NCI-H2029 (cell line): ENCODE data around the gene MORN2.
A peak's percentile ranks its signal among the peaks of the same experiment; 100 is the strongest.
"Not testable (repeated sequence)": the region's sequence is repeated elsewhere in the genome, so short reads cannot be mapped to it uniquely, and the experiment has no call there.

Source experiments
- DNase-seq: peaks from one replicate; lab custom pipeline; 2025; lab: John Stamatoyannopoulos, UW

The MORN2 gene

DNA sequence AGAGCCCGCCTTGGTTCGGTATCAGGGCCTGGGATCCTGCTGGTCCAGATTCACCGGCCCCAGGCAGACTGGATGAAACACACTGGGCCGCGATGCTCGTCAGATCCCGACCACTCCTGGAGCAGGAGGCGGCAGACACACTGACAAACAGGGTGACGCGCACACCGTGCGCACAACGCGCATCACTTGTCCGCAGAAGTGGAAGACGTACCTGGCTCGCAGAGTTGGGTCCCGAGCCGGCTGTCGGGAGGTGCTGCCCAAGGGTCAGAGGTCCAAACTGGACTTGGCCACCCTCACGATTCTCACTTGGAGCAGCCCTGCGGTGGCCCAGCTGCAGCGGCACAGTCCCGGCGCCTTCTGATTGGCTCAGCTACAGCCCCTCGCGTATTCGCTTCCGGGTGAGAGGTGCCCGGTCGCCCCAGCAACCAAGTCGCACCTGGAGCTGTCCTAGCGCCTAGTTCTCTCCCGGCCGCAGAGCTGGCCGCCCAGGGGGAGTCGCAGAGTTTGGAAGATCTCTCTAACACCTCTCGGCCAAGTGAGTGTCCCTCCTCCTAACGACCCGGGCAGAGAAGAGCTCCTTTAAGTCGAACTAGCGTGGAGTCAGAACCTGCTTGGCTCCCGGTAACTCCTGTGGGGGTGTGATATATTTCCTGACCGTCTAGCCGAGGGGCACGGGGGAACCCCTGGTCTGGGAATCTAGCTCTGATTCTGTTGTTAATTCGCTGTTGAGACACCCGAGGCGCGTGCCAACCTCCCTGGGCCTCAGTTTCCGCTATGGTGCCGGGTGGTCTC is at the start of gene MORN2, which contains the start of gene DHX57:
TSS of gene MORN2 (plus strand) at position 401 of the 792 bp plus-strand sequence.
TSS of gene DHX57 (minus strand) at position 359 of the 792 bp plus-strand sequence. CDS start 7,529 bp downstream, outside the sequence.
- DNase-seq: peak; percentile 76

DNA sequence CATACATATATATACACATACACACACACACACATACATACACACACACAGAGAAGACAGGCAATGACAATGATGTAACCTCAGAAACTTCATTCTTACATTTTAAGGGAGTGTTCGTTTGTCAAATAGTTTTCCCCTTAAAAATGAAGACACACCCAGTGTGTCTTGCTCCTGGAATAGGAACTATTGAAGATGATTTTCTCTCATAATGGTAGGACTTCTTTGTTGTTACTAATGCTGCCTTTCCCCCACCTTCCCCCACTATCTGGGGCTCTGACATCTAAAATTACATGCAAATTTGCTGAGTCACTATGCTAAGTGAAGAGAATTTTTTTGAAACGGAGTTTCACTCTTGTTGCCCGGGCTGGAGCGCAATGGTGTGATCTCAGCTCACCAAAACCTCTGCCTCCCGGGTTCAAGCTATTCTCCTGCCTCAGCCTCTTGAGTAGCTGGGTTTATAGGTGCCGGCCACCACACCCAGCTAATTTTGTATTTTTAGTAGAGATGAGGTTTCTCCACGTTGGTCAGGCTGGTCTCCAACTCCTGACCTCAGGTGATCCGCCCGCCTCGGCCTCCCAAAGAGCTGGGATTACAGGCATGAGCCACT is 48.1 kb upstream of the MORN2 start:
- DNase-seq: not testable (repeated sequence)

GRCh38 chr2:38828460-38828859 is 47.3 kb upstream of the MORN2 start:
- no peak for DNase-seq

GRCh38 chr2:38829971-38830370 is 45.8 kb upstream of the MORN2 start:
- no peak for DNase-seq

- no peak for DNase-seq
Measured at GRCh38 chr2:38830526-38831159, 45.1 kb upstream of the MORN2 start.

DNA sequence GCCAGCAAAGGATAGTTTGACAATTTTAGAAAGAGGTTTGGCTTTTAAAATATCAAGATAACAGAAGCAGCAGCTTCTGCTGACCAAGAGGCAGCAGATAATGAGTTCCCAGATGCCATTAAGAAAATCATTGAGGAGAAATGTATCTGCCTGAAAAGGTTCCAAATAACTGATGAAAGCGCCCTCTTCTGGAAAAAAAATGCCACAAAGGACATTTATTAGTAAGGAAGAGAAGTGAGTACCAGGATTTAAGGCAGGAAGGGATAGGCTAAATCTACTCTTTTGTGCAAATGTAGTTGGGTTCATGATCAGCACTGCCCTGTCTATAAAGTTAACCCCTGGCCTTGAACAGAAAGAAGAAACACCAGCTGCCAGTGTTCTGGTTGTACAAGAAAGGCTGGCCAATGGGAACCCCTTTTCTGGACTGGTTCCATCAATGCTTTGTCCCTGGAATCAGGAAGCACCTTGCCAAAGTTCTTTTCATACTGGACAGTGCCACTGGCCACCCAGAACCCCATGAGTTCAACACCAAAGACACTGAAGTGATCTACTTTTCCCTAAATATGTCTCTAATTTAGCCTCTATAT is 40.7 kb upstream of the MORN2 start:
- DNase-seq: peak; percentile 8

DNA sequence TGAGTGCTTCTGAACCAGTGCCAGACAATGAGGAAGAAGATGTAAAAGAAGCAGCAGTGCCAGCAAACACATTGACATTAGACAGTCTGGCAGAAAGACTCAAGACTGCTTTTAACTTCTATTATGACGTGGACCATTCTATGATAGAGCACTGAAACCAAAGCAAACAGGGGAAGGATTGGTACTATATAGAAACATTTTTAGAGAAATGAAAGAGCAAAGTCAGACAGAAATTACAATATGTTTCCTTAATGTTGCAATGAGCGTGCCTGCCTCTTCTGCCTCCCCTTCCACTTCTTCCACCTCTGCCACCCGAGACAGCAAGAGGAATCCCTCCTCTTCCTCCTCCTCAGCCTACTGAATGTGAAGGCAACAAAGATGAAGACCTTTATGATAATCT is 39.8 kb upstream of the MORN2 start:
- no peak for DNase-seq

DNA sequence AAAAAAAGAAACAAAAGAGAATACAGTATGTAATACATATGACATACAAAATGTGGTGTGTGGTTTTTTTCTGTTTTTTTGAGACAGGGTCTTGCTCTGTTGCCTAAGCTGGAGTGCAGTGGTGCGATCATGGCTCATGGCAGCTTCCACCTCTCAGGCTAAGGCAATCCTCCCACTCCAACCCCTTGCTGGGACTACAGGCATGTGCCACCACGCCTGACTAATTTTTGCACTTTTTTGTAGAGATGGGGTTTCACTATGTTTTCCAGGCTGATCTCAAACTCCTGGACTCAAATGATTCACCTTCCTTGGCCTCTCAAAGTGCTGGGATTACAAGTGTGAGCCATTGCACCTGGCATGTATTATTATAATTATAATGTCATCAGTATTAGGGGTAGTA is 39.0 kb upstream of the MORN2 start:
- no peak for DNase-seq

DNA sequence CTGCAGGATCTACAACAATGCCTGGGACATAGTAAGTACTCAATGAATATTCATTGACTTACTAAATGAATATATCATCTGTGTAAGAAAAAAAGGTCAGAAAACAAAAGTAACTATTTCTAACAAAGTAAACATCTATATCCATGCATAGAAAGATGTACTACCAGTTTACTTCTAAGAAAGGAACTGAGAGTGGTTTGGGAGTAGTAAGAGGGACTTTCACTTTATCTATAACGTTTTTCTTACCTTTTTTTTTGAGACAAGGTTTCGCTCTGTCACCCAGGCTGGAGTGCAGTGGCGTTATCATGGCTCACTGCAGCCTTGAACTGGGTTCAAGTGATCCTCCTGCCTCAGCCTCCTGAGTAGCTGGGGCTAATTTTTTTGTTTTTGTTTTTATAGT is 25.7 kb upstream of the MORN2 start:
- DNase-seq: no peak

GRCh38 chr2:38856165-38856564 is 19.6 kb upstream of the MORN2 start:
- no peak for DNase-seq

- no peak for DNase-seq
Measured at GRCh38 chr2:38862476-38862875, 13.3 kb upstream of the MORN2 start.

- DNase-seq: no peak
Measured at GRCh38 chr2:38863061-38863695, 12.6 kb upstream of the MORN2 start.

- DNase-seq: no peak
Measured at GRCh38 chr2:38866773-38867443, 8.9 kb upstream of the MORN2 start.

GRCh38 chr2:38871432-38871831 is 4.3 kb upstream of the MORN2 start:
- DNase-seq: no peak

GRCh38 chr2:38873763-38874162 is 2.0 kb upstream of the MORN2 start:
- no peak for DNase-seq

GRCh38 chr2:38875227-38875575 is 575 bp upstream of the MORN2 start:
- no peak for DNase-seq

GRCh38 chr2:38876407-38876806 is 631 bp downstream of the MORN2 start:
- DNase-seq: no peak

DNA sequence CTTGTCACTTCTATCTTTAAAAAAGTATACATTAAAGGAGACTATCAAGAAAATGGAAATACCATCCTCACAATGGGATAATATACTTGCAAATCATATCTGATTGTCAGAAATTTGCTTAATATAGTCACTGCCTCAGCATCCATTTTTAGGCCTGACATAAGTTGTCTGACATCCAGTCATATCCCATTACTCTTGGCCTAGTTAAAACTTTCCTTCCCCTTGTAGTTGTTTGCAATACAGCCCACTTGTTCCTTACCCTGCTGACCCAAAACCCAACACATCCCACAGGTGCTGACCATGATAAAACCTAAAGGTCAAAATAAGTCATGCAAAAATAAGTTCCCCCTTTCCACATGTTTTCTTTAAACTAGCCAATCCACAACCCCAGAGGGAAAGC is 10.3 kb downstream of the MORN2 start:
- no peak for DNase-seq

DNA sequence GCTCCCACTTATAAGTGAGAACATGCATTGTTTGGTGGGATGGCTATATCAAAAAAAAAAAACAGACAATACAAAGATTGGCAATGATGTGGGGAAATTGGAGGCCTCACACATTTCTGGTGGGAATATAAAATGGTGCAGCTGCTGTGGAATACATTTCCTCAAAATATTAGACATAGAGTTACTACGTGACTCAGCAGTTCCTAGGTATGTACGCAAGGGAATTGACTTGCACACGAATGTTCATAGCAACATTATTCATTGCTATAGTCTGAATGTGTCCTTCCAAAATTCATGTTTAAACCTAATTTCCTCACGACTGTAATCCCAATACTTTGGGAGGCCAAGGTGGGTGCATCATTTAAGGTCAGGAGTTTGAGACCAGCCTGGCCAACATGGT is 11.6 kb downstream of the MORN2 start:
- DNase-seq: no peak

DNA sequence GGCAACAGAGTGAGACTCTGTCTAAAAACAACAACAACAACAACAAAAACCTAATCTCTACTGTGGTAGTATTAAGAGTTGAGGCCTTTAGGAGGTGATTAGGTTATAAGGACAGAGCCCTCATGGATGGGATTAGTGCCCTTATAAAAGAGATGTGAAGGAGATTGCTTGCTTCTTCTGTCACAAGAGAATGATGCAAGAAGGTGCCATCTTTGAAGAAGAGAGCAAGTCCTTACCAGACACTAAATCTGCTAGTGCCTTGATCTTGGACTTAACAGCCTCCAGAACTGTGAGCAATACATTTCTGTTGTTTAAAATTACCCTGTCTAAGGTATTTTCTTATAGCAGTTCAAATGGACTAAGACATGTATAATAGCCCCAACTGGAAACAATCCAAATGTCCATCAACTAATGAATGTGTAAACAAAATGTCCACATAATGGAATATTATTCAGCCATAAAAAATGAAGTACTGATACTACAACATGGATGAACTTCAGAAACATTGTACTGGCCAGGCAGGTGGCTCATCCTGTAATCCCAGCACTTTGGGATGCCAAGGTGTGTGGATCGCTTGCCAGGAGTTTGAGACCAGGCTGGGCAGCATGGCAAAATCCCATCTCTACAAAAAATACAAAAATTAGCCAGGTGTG is 12.3 kb downstream of the MORN2 start:
- no peak for DNase-seq

- no peak for DNase-seq
Measured at GRCh38 chr2:38889045-38889444, 13.3 kb downstream of the MORN2 start.
